ENCODE data around the gene STYXL2. TPM values are rescaled to one million over a fixed set of nuclear protein-coding genes. Genes with fewer than 3 reads are reported as not detected.

Gene STYXL2
- total and polyA plus RNA-seq, 2 donors (not counting 3 experiments of a cell fraction or from before 2014, with no cell fraction given) = not detected

- Histone ChIP-seq H2AFZ (ENCODE audit: low read depth, low read length) (no peak overlapping the region), H3K9me1 (replicated peaks; ENCODE audit: control insufficient read depth, extremely low read depth, insufficient read depth, low read length) (no peaks in the 10 kb centered on the region), H3K27ac (ENCODE audit: insufficient read depth, low read depth, low read length) (no peak overlapping the region), H4K20me1 (replicated peaks; ENCODE audit: control insufficient read depth, extremely low read depth, insufficient read depth, low read length) (no peaks in the 10 kb centered on the region), H3K4me3 (replicated peaks in 1 of 3; ENCODE audit: insufficient read depth in 1 of 3, low read depth in 1 of 3, low read length in 3 of 3) (no peak overlapping the region), H3K9me3 (replicated peaks; ENCODE audit: control insufficient read depth, insufficient read depth, low read length) (no peaks in the 10 kb centered on the region), H3K79me2 (ENCODE audit: control insufficient read depth, insufficient read depth, low read length) (no peaks in the 10 kb centered on the region), H3K4me2 (ENCODE audit: insufficient read depth, low read length) (no peak overlapping the region), H3K9ac (replicated peaks; ENCODE audit: extremely low read depth, insufficient read depth, low read length) (no peak overlapping the region), H3K36me3 (ENCODE audit: control insufficient read depth in 2 of 2, extremely low read depth in 1 of 2, insufficient read depth in 2 of 2, low read length in 2 of 2) (no peaks in the 10 kb centered on the region), H3K27me3 (ENCODE audit: control insufficient read depth in 2 of 2, insufficient read depth in 2 of 2, low read length in 2 of 2) (peaks cover 0 to 2% of the 10 kb centered on the region in 2 experiments), H3K4me1 (ENCODE audit: control insufficient read depth, extremely low read depth, insufficient read depth, low read length) (no peaks in the 10 kb centered on the region)
- BruUV-seq (replicated peaks) = no TSS peak
- DNase-seq (ENCODE audit: low read depth, low spot score) = no peak
- FAIRE-seq = no peak
- TF ChIP-seq CTCF (IDR thresholded peaks at IDR 0.05; ENCODE audit: extremely low read depth in 1 of 2, insufficient read depth in 1 of 2, low read depth in 1 of 2, low read length in 2 of 2) = no peak
- TF ChIP-seq, protein P1, sequence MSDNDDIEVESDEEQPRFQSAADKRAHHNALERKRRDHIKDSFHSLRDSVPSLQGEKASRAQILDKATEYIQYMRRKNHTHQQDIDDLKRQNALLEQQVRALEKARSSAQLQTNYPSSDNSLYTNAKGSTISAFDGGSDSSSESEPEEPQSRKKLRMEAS (IDR thresholded peaks at IDR 0.05; ENCODE audit: insufficient read depth, insufficient read length) = no peak
- POLR2A ChIA-PET = no interaction called here
- intact Hi-C loops (cut with micrococcal nuclease) = no loop called here
- CTCF ChIA-PET = interaction anchor here (0.6 kb wide), 1 partner anchor 603 kb away, joined by 4 read pairs; no protein-coding TSS in a partner anchor
- dilution Hi-C loops (cut with MboI; ENCODE audit: extremely low pct_ligation_motif_present, low sequenced_read_pairs) = no loop called here
Measured at GRCh38 chr1:167077128-167077867, 16.6 kb upstream of the STYXL2 start.

GRCh38 chr1:167077868-167078210, 16.0 kb upstream of the STYXL2 start:
- no peak overlapping the region for H3K4me2 ChIP-seq (ENCODE audit: insufficient read depth, low read length)
- no TSS peak for BruUV-seq (replicated peaks)
- intact Hi-C loops (cut with micrococcal nuclease) (no loop called here), dilution Hi-C loops (cut with MboI; ENCODE audit: extremely low pct_ligation_motif_present, low sequenced_read_pairs) (no loop called here)
- no peak for DNase-seq (ENCODE audit: low read depth, low spot score)
- H2AFZ ChIP-seq (ENCODE audit: low read depth, low read length) = no peak overlapping the region
- peaks cover 0 to 2% of the 10 kb centered on the region in 2 experiments for H3K27me3 ChIP-seq (ENCODE audit: control insufficient read depth in 2 of 2, insufficient read depth in 2 of 2, low read length in 2 of 2)
- POLR2A ChIA-PET = no interaction called here
- FAIRE-seq = no peak
- no peak overlapping the region for H3K9ac ChIP-seq (replicated peaks; ENCODE audit: extremely low read depth, insufficient read depth, low read length)
- H3K4me1 ChIP-seq (ENCODE audit: control insufficient read depth, extremely low read depth, insufficient read depth, low read length) = no peaks in the 10 kb centered on the region
- no peaks in the 10 kb centered on the region for H3K9me1 ChIP-seq (replicated peaks; ENCODE audit: control insufficient read depth, extremely low read depth, insufficient read depth, low read length)
- H4K20me1 ChIP-seq (replicated peaks; ENCODE audit: control insufficient read depth, extremely low read depth, insufficient read depth, low read length) = no peaks in the 10 kb centered on the region
- H3K4me3 ChIP-seq (replicated peaks in 1 of 3; ENCODE audit: insufficient read depth in 1 of 3, low read depth in 1 of 3, low read length in 3 of 3) = no peak overlapping the region
- CTCF ChIA-PET = no interaction called here
- no peaks in the 10 kb centered on the region for H3K36me3 ChIP-seq (ENCODE audit: control insufficient read depth in 2 of 2, extremely low read depth in 1 of 2, insufficient read depth in 2 of 2, low read length in 2 of 2)
- H3K9me3 ChIP-seq (replicated peaks; ENCODE audit: control insufficient read depth, insufficient read depth, low read length) = no peaks in the 10 kb centered on the region
- H3K27ac ChIP-seq (ENCODE audit: insufficient read depth, low read depth, low read length) = no peak overlapping the region
- TF ChIP-seq CTCF (IDR thresholded peaks at IDR 0.05; ENCODE audit: extremely low read depth in 1 of 2, insufficient read depth in 1 of 2, low read depth in 1 of 2, low read length in 2 of 2) (no peak), POLR2A (IDR thresholded peaks at IDR 0.05; ENCODE audit: low read depth, low read length) (no peak), MYC (IDR thresholded peaks at IDR 0.05; ENCODE audit: low read depth, low read length) (no peak), POLR2AphosphoS5 (IDR thresholded peaks at IDR 0.05; ENCODE audit: insufficient read depth, low read depth, low read length) (no peak), FOS (IDR thresholded peaks at IDR 0.05; ENCODE audit: borderline replicate concordance, insufficient read depth, low read length) (no peak), EZH2 (IDR thresholded peaks at IDR 0.05; ENCODE audit: borderline replicate concordance, low read depth, low read length, severe bottlenecking) (no peak), JUN (IDR thresholded peaks at IDR 0.05; ENCODE audit: borderline replicate concordance, insufficient read depth, insufficient read length, low read depth) (no peak), GATA2 (IDR thresholded peaks at IDR 0.05; ENCODE audit: insufficient read depth, insufficient read length, low read depth, low read length) (no peak)
- TF ChIP-seq, protein P1 (IDR thresholded peaks at IDR 0.05; ENCODE audit: insufficient read depth, insufficient read length) = no peak
- no peaks in the 10 kb centered on the region for H3K79me2 ChIP-seq (ENCODE audit: control insufficient read depth, insufficient read depth, low read length)

Data from endothelial cell of umbilical vein (primary cell).